Tibial nerve (tissue), 4 donors: ENCODE results near the gene RAB12. TPM values are rescaled to one million over a fixed set of nuclear protein-coding genes. Genes with fewer than 3 reads are reported as not detected.
"Not testable (repeated sequence)": the region's sequence is repeated elsewhere in the genome, so short reads cannot be mapped to it uniquely, and the experiment has no call there.

Experiments used
- DNase-seq, 2 donors: peaks; one replicate each; pipeline ENCODE4 v3.0.0-alpha.2; 2019; ENCODE audit warnings: low spot score in 2 of 2
- H3K27ac ChIP-seq, 4 donors: fragments of 200-600 bp; sonication (generic) in 3 of 4; one replicate each; pipeline ENCODE4 v1.5.1; 2017 to 2019; ENCODE audit warnings: mild to moderate bottlenecking in 1 of 4
- H3K27me3 ChIP-seq, 2 donors: fragments of 200-600 bp; sonication (generic) in 1 of 2; one replicate each; pipeline versions ENCODE4 v1.5.1 to v1.6.0; 2017 to 2019
- H3K36me3 ChIP-seq, 3 donors: fragments of 200-600 bp; sonication (generic); one replicate each; pipeline ENCODE4 v1.5.1; 2018 to 2019
- H3K4me1 ChIP-seq, 4 donors: fragments of 200-600 bp; sonication (generic) in 3 of 4; one replicate each; pipeline ENCODE4 v1.5.1; 2017 to 2019
- H3K4me3 ChIP-seq, 4 donors: fragments of 200-600 bp; sonication (generic) in 3 of 4; one replicate each; pipeline ENCODE4 v1.5.1; 2017 to 2019; ENCODE audit warnings: mild to moderate bottlenecking in 1 of 4, moderate library complexity in 1 of 4
- H3K9me3 ChIP-seq, 4 donors: fragments of 200-600 bp; sonication (generic) in 3 of 4; one replicate each; pipeline ENCODE4 v1.5.1; 2017 to 2019
- EP300 ChIP-seq, 2 donors: sonication (generic); formaldehyde crosslinking; IDR thresholded peaks; one replicate each; pipeline ENCODE4 v1.6.1; 2017; ENCODE audit warnings: antibody characterized with exemption in 2 of 2, mild to moderate bottlenecking in 1 of 2
- POLR2A ChIP-seq, 2 donors: fragments of 450-650 bp; IDR thresholded peaks; one replicate each; pipeline ENCODE4 v1.6.1; 2017; ENCODE audit warnings: antibody characterized with exemption in 2 of 2, mild to moderate bottlenecking in 2 of 2, moderate library complexity in 2 of 2
- WGBS, 2 donors: methylation state at CpG; one replicate each; pipeline ENCODE4 v1.1.5; 2018; 5-methylcytosine and 5-hydroxymethylcytosine counted together
- total RNA-seq, 4 donors: library from RNA; depleted of rRNA; stranded (reverse); fragments of >200 nt; gene quantifications; one replicate each; pipeline ENCODE4 v1.1.0, GENCODE V29; 2016
- TF ChIP-seq, protein P1 (sequence below), 5 experiments: fragments of 200-600 bp in 3 of 5; fragments of 450-650 bp in 2 of 5; sonication (generic) in 3 of 5; IDR thresholded peaks; one replicate each; pipeline ENCODE4 v1.5.1; 2016 to 2019; ENCODE audit warnings: antibody characterized with exemption in 5 of 5, mild to moderate bottlenecking in 3 of 5, moderate library complexity in 2 of 5

The RAB12 gene
- total RNA-seq, 4 donors from 2014 or later = 36.0 to 102 (median 53.5) TPM

- TF ChIP-seq EP300 (IDR thresholded peaks at IDR 0.05) (no peak), POLR2A (IDR thresholded peaks at IDR 0.05) (no peak)
- TF ChIP-seq, protein P1, sequence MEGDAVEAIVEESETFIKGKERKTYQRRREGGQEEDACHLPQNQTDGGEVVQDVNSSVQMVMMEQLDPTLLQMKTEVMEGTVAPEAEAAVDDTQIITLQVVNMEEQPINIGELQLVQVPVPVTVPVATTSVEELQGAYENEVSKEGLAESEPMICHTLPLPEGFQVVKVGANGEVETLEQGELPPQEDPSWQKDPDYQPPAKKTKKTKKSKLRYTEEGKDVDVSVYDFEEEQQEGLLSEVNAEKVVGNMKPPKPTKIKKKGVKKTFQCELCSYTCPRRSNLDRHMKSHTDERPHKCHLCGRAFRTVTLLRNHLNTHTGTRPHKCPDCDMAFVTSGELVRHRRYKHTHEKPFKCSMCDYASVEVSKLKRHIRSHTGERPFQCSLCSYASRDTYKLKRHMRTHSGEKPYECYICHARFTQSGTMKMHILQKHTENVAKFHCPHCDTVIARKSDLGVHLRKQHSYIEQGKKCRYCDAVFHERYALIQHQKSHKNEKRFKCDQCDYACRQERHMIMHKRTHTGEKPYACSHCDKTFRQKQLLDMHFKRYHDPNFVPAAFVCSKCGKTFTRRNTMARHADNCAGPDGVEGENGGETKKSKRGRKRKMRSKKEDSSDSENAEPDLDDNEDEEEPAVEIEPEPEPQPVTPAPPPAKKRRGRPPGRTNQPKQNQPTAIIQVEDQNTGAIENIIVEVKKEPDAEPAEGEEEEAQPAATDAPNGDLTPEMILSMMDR (IDR thresholded peaks at IDR 0.05) = no peak
- no peaks in the 10 kb centered on the region for H3K4me1 ChIP-seq
- H3K27ac ChIP-seq = no peak overlapping the region
- peaks cover 0 to 31% (median 0%) of the 10 kb centered on the region in 3 donors for H3K36me3 ChIP-seq
- no peak overlapping the region for H3K4me3 ChIP-seq
- 45 to 57% methylated on average over 3 of the region's 3 CpGs for WGBS, 2 donors
- H3K27me3 ChIP-seq = no peaks in the 10 kb centered on the region
- peaks cover 0 to 2% (median 0%) of the 10 kb centered on the region in 4 donors for H3K9me3 ChIP-seq
- no peak for DNase-seq
Measured at GRCh38 chr18:8643326-8643878, 34.2 kb downstream of the RAB12 start.

DNA sequence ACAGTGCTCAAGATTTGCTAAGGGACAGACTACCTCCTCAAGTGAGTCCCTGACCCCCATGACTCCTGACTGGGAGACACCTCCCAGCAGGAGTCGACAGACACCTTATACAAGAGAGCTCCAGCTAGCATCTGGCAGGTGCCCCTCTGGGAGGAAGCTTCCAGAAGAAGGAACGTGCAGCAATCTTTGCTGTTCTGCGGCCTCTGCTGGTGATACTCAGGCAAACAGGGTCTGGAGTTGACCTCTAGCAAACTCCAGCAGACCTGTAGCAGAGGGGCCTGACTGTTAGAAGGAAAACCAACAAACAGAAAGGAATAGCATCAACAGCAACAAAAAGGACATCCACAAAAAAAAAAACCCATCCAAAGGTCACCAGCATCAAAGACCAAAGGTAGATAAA, 38.1 kb downstream of the RAB12 start:
- not testable (repeated sequence) for H3K4me1 ChIP-seq, H3K27me3 ChIP-seq, DNase-seq, H3K4me3 ChIP-seq, H3K27ac ChIP-seq, H3K36me3 ChIP-seq
- 65 to 80% methylated on average over 3 of the region's 3 CpGs for WGBS, 2 donors
- H3K9me3 ChIP-seq = peaks cover 0 to 11% (median 0%) of the 10 kb centered on the region in 4 donors

DNA sequence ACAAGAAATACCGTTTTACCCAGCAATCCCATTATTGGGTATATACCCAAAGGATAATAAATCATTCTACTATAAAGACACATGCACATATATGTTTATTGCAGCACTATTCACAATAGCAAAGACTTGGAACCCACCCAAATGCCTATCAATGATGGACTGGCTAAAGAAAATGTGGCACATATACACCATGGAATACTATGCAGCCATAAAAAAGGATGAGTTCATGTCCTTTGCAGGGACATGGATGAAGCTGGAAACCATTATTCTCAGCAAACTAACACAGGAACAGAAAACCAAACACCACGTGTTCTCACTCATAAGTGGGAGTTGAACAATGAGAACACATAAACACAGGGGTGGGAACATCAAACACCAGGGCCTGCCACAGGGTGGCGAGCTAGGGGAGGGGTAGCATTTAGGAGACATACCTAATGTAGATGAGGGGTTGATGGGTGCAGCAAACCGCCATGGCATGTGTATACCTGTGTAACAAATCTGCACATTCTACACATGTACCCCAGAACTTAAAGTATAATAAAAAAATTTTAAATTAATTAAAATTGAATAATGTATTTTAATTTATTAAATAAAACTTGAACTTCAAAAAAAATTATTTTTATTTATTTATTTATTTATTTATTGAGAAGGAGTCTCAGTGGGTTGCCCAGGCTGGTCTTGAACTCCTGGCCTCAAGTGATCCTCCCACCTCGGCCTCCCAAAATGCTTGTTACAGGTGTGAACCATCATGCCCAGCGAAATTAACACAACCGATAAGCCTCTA, 42.4 kb downstream of the RAB12 start:
- H3K36me3 ChIP-seq, H3K27ac ChIP-seq, DNase-seq, H3K27me3 ChIP-seq, H3K4me1 ChIP-seq, H3K4me3 ChIP-seq: not testable (repeated sequence)
- peaks cover 0 to 11% (median 0%) of the 10 kb centered on the region in 4 donors for H3K9me3 ChIP-seq
- WGBS, 2 donors = 90 to 95% methylated on average over 7 of the region's 7 CpGs

DNA sequence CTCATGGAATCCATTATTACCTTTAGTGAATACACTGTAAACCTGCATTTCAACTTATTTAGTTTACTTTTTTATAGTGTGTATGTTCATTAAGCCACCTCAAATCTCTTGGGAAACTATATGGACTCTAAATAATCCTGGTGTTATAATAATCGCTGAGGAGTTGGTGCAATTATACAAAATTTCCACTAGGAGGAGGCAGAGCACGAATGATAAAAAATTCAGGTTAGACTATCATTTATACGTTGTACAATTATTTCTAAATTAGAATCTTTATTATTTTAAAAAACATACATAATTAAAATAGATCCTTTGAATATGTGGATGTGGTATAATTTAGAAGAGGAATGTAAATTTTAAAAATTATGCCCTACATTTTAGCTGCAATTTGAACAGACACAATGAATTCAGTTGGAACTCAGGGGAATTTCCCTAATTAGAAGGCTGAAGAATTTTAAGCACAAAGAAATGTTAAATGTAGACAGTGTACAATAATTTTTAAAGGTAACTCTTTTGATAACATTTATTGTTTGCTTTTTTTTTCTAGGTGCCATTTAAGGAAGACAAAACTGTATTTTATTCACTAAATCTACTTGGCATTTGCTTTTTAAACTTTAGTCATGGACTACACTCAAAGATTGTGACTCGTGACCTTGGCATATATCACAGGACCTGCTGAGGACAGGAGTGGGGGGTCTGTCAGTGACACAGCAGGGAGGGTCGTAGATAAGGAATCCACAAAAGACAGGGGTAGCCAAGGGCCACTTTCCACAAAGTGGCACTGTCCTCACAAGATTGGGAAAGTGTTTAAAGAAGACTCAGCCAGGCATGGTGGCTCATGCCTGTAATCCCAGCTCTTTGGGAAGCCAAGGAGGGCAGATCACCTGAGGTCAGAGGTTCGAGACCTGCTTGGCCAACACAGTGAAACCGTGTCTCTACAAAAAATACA, 45.5 kb downstream of the RAB12 start:
- no peak for DNase-seq
- 40 to 44% methylated on average over 7 of the region's 7 CpGs for WGBS, 2 donors
- TF ChIP-seq POLR2A (IDR thresholded peaks at IDR 0.05) (no peak), EP300 (IDR thresholded peaks at IDR 0.05) (no peak)
- TF ChIP-seq, protein P1 (IDR thresholded peaks at IDR 0.05) = peak; percentile 67 to 76 (median 74)
- H3K4me3 ChIP-seq = no peak overlapping the region
- H3K4me1 ChIP-seq = no peaks in the 10 kb centered on the region
- no peaks in the 10 kb centered on the region for H3K9me3 ChIP-seq
- no peaks in the 10 kb centered on the region for H3K27me3 ChIP-seq
- H3K27ac ChIP-seq = no peak overlapping the region
- no peaks in the 10 kb centered on the region for H3K36me3 ChIP-seq

DNA sequence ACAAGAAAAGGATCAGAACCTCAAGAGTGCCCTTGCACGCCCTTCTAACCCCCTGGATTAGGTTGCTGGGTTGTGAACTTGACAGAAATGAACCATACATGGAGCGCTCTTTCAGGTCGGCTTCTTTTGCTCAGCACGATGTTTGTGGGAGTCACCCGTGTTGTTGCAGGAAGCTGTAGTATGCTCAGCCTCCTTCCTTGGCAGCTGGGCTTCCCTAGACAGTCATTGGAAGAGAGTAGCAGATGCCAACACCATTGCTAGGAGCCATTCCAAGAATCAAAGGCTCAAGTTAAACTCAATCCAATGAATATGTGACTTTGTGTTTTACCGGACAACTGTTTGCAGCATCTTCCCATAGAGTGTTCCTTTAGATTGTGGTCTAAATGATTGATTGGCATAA, 47.0 kb downstream of the RAB12 start:
- TF ChIP-seq POLR2A (IDR thresholded peaks at IDR 0.05) = no peak
- Histone ChIP-seq H3K4me1 (no peaks in the 10 kb centered on the region), H3K4me3 (no peak overlapping the region), H3K9me3 (no peaks in the 10 kb centered on the region), H3K36me3 (no peaks in the 10 kb centered on the region), H3K27me3 (no peaks in the 10 kb centered on the region), H3K27ac (no peak overlapping the region)
- WGBS, 2 donors = 79 to 82% methylated on average over 6 of the region's 6 CpGs
- no peak for DNase-seq

GRCh38 chr18:8657050-8657820, 48.0 kb downstream of the RAB12 start:
- H3K36me3 ChIP-seq = no peaks in the 10 kb centered on the region
- no peak overlapping the region for H3K27ac ChIP-seq
- H3K9me3 ChIP-seq = no peaks in the 10 kb centered on the region
- H3K4me3 ChIP-seq = no peak overlapping the region
- DNase-seq = no peak
- H3K4me1 ChIP-seq = peaks cover 0 to 8% (median 3%) of the 10 kb centered on the region in 4 donors
- 71% methylated on average over 13 to 14 of the region's 14 CpGs for WGBS, 2 donors
- no peaks in the 10 kb centered on the region for H3K27me3 ChIP-seq
- TF ChIP-seq POLR2A (IDR thresholded peaks at IDR 0.05) (no peak), EP300 (IDR thresholded peaks at IDR 0.05) (no peak)
- TF ChIP-seq, protein P1 (IDR thresholded peaks at IDR 0.05) = no peak
